Inflammatory macrophage (primary cell): ENCODE results near the gene NOS3.
A peak's percentile ranks its signal among the peaks of the same experiment; 100 is the strongest.

Source experiments
- DNase-seq, 2 donors: peaks; one replicate each; pipeline ENCODE4 v3.0.0-alpha.2; 2020 to 2022
- total RNA-seq, 18 experiments: gene quantifications; one replicate each; lab custom pipeline; 2026; ENCODE audit warnings: mixed read lengths in 6 of 18, inconsistent platforms in 2 of 18; lab: John Stamatoyannopoulos, UW

NOS3 gene
- total RNA-seq, result 0.11 to 1.6 (median 0.79) reads per million in 18 experiments

DNA sequence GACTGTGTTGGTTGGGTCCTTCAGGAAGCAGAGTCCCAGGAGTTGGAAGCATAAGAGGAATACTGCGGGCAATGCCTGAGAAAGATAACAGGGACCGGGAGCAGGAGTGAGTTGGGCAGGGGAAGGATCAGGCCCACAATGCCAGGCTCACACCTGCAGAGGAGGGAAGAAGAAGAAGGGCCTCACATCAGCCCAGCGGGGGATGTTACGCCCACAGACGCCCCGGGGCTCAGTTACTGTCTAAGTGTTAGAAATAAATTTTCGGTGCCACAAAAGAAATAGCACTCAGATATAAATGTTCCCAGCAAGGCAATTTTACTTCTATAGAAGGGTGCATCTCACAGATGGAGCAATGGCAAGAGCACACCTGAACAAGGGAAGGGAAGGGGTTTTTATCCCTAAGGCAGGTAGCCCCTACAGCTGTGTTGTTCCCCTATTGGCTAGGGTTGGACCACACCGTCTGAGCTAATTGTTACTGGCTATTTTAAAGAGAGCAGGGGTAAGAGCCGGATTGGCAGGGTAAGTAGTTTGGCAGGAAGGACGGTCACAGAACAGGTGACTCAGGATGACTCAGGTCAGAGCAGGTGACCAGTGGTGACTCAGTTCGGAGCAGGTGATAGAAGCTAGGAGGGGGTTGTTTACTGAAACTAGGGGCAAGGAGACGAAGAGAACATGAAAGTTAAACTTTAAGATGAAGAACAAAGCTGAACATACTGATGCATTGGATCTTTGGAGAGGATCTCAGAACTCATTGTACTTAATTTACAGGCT is at the start of gene NOS3:
NOS3 (plus strand) TSS at position 602 of the 771 bp plus-strand sequence. CDS start 2,787 bp downstream, outside the sequence.
- DNase-seq, result no peak

DNA sequence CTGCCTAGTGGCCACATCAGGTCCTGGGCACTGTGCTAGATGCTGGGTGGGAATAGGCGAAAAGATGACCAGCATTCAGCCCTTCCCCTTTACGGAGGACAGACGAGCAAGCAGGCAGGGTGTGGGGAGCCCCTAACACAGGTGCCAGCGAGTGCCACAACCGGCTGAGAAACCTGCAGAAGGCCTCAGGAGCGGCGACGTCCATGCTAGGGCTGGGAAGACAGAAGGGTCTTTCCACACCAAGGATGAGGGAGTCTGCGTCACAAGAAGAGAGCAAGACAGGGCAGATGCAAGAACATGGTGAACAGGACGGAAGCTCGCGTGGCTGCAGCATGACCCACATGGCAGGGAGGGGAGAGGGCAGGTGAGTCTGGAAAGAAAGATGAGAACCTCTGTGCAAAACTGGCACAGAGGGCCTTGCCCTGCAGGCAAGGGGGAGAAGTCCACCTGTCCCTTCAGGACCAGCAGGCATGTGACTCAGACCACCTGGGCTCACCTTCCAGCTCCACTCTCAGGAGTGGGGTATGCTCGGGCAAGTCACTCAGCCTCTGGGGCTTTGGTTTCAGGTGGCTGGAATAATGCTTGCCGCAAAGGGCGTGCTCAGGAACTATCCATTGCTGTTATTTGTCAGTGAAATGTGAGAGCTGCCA is 49.3 kb upstream of the NOS3 start:
- no peak for DNase-seq

DNA sequence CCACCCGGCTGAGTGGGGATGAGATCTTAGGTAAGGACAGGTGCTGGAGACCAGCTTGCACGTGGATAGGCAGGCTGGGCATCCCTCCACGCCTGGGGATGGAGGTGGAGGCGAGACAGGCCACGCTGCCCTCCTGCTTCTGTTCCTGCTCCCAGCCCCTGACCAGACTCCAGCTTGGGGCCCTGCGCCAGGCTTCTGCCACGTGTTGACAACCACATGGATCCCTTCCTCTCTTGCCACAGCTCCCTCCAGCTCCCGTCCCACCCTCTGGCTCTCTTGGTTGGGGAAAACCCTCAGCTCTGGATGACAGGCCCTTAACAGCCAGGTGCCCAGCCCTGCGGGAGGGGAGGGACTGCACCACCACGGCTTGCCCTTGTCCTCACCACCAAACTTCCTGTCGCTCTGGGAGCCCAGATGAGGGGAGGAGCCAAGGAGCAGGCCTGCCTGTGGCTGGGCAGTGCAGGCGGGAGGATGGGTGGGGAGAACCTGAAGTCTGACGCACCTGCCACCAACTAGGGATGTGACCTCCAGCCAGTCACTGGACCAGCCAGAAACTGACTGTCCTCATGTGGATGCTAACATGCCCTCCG is 48.7 kb upstream of the NOS3 start:
- DNase-seq, result no peak

DNA sequence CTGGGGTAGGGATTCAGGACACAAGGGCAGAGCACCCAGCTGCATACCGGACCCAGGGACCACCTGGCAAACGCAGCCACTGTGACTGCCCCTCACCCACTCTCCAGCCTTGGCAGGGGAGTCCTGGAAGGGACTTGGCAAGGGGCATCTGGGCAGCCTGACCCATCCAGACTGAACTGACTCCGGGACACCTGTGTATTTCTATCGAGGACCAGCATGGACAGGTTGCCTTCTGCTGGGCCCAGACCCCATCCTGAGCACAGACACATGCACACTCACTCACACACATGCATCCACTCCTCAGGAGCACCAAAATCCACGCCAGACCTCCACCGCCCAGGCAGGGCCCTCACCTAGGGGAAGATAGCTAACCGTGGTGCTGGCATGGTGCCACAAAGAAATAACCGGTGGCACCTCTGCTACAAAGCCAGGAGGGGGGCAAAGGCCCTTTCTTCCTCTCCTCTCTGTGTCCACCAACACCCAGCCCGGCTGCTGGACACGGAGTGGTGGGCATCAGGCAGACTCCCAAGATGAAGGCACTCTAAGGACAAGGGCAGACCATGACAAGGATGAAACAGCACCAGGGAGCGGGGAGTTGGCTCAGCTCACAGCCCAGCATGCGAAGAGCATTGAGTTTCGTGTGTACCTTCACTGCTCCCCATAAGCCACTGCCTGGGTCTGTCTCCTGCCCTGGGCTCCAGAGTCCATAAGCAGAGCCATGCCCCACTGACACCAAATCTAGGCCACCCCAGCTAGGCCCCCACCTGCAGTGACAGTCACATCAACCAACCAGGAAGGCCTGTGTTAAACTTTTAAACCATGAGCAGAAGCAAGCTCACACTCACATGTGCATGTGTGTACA is 48.0 kb upstream of the NOS3 start:
- DNase-seq, result no peak

DNA sequence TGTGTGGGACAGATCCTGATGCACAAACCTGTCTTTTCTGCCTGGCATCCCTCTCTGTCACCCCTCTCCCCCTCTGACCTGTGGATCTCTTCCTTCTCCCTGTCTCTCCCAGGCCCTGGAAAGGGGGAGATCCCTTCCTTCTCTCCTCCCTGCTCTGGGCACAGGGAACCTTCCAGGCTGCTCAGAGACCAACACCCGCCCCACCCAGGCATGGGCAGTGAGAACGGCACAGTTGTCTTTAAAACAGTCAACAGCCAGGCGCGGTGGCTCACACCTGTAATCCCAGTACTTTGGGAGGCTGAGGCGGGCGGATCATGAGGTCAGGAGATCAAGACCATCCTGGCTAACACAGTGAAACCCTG is 47.4 kb upstream of the NOS3 start:
- no peak for DNase-seq

DNA sequence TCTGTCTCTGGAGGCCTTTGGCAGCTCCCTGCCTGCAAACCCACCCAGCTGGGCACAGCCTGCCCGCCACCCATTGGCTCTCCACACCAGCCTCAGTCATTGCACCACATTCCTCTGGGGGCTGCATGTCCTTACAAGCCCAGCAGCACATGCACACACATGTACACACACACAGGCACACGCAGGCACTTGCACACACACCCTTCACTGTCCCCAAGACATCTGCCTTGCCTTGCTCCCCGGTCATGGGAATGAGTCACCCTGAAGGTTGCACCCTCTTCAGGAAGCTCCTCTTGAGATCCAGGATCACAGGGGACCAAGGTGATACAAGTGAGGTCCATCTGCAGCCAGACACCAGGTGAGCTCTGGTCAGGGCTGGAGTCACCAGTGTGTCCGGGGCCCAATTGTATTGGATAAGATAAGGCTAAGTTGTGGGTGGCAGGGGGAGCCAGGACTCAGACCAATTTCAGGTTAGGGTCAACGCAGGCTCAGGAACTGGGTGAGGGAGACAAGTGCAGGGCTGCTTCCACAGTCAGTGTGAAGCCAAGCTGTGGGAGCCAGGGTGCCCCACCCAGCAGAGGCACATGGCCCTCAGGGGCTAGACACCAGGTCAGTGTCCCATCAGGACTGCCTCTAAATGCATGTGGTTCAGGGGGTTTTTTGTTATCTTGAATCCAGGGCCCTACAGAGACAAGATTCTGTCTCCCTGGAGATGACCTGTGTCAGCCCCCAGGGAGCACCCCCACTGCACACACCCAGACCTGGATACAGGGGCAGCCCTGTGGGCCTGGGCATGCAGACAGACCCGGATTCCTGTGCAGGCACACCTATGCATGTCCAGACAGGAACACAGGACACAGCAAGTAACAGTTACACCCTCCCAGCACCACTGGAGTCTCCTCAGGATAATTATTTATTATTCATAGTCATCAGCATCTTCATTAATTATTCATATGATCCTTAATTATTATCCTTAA is 46.5 kb upstream of the NOS3 start:
- no peak for DNase-seq

DNA sequence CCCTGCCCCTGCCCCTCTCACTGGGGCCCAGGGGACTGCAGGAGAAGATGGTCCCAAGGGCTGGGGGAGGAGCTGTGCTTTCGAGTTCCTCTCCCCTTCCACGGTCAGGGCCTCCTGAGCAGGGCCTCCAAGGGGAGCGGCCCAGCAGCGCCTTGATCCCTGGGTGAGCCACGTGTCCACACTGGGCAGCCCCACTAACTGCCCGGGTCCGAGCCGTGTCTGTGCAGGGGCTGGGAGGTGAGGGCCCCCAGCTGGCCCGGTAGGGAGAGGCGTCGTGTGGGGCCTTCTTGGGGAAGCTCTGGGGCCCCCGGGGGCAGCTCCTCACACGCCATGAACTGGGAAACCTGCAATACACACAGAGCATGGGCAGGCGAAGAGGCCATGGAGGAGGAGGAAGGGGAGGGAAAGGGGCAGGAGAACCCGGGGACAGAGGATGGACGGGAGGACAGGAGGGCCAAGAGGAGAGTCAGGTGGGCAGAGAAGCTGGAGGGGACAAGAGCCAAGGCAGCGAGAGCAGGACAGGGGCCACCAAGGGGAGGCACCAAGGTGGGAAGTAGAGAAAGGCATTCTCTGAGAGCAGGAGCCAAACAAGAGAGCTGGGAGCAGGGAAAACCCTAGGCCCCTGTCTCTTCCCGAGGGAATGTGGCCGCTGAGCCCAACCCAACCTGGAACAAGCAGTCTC is 45.5 kb upstream of the NOS3 start:
- no peak for DNase-seq

DNA sequence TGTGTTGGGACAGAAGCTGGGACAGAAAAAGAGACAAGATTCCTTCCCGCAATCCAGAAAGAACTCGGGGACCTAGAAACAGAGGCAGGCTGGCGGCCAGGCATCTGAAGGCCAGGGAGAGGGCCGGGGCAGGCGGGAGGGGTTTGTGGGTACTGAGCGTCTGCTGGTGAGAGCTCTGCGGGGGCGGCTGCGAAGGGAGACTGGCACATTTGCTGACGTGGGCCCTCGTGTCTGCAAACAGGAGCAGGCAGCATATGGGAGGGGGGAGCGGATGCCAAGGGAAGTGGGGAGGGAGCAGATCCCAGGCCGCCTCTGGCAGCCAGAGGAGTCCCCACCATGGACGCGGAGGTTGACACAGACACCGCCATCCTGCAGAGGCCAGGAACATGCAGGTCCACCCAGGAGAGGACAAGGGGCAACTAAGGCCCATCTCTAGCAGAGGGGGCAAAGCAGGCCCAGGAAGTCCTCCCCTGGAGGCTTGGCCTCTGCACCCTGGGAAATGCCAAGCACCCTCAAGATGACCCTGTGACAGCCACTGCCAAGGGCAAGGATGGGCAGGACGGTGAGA is 44.9 kb upstream of the NOS3 start:
- no peak for DNase-seq

DNA sequence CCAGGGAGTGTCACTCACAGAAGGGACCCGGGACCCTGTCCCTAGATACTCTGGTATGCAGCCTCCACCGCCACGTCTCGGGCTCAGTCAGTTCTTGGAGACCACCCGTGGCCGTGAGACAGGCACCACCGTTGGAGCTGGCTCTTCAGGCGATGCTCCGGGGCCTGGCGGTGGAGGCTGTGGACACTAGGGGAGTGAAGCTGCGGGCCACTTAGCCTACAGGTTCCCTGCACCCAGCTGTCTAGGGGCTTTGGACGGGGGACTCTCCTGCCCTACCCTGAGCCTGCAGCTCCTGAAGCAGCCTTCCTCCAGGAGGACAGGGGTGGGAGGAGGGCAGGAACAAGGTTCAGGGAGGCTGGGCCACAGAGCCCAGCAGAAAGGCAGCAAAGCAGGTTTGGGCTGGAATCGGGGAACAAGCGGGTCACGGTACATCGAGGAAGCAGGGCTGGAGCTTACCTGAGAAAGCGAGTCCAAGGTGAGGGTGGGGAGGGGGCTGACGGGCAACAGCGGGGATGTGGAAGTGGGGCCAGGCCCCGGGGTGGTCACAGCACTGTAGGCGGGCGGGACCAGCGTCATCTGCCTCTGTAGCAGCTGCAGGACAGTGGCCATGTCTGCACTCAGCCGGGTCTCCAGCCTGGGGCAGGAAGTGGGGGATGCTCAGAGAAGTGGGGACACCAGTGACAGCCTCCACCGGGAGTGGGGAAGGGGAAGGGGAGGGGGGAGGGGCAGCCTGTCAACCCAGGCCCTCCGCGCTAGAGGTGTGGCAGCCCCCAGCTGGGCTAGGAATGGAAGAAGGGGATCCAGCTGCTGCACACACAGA is 44.2 kb upstream of the NOS3 start:
- no peak for DNase-seq

DNA sequence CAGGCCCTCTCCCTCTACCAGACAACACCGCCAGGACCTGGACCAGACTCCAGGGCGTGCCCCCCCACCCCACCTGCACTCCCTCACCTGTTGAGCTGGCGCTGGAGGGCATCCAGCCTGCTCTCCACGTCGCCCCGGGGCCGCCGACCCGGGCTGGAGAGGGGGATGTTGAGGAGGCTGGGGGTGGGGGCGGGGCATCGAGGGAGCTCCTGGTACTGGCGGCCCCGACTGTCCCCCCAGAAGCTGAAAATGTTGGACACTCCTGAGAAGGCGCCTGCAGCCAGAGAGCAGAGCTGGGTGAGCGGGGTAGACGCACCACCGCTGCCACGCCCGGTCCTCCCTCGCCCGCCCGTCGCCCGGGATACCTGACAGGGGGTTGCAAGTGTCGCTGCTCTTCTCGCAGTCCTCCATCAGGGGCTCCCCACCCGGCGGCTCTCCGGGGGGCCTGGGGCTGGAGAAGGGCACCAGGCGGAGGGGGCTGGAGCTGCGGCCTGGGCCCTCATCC is 43.5 kb upstream of the NOS3 start:
- DNase-seq, result no peak

DNA sequence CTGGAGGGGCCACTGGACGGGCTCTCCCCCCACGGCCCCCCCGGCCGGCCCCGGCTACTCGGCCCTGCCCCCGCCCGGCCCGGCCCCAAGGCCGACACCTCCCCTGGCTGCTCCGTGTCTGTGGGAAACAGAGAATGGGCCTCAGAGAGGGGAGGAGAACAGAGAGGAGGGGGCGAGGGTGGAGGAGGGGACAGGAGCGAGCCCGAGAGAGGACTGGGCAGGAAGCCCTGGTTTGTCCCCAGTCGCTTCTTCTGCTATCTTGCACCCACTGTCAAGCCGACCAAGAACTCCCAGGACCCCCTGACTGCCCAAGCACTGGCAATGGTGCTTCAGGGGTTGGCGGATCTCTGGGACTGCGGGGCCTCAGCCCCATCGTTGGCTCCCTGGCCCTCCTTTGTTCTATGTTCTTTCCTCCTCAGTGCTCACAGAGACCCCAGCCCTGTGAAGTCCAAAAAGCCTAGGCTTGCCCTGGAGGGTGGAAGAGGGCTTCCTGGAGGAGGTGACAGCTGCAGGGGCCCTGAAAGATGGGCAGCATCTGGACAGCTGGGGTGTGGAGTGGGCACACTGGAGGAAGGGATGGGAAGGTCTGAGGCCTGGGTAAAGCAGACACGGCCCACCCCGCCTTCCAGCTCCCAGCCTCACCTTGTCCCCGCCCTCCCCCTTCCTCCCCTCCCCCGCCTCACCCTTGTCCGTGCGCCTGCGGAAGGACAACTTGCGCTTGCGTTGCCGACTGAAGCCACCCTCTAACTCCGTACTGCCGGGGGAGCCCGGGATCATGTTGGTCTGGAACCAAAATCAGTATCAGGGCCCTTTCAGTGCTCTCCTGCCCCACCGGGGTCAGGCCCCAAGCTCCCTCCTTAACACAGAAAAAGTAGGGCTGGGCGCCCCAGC is 42.8 kb upstream of the NOS3 start:
- DNase-seq, result no peak

DNA sequence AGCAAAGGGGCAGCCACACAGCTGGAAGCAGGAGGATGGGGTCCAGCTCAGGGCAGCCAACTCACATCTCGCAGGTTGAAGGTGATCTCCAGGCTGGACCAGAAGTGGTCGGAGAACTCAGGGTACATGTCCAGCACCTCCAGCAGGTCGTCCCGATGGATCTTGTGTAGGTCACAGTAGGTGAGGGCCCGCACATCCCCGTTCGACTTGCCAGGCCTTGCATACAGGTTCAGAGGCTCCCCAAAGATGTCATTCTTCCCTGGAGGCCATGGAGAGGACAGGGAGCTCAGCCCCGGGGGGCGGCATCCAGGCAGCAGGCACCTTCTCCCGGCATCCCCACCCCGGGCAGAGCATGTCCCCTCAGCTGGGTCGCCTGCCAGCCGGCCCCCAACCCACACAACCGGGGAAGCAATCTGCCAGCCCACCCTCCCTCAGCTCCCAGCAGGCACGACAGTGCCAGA is 42.0 kb upstream of the NOS3 start:
- DNase-seq, result no peak

DNA sequence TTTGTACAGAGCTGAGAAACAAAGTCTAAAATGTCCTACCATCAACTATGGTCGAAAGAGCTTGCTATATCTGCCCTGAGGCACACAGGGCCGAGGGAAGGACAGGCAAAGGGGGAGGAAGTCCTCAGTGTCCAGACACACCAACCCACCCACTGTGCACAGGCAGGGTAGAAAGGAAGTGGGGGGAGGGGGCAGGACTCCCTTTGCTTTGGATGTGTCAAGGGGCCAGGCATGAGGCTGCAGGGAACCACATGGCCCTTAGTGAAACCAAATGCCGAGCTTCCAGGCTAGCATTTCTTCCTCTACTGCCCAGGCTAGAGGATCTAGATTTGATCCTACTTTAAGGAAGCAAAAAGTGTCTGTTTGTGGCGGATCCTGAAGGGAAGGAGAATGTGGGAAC is 41.3 kb upstream of the NOS3 start:
- peak; percentile 42 to 65 for DNase-seq

DNA sequence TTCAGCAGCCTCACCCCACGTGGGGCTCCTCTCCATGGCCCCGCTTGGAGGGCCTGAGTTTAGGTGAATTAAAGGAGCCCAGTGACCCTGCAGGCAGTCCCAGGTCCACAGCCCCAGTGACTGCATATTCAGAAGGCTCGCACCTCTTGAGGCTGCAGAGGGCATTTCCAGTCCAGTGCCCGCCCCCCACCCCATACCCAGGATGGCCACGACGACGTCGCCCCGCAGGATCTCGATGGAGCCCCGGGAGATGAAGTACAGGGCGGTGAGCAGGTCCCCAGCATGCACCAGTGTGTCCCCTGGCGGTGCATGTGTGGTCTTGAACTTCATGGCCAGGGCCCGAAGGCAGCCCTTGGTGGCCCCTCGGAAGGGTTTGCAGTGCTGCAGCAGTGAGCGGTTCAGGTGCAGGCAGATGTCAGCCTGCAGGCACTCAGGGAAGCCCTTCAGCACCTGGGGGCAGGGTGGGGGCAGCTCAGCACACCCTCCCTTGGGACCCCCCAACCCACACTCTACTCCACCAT is 40.8 kb upstream of the NOS3 start:
- no peak for DNase-seq

DNA sequence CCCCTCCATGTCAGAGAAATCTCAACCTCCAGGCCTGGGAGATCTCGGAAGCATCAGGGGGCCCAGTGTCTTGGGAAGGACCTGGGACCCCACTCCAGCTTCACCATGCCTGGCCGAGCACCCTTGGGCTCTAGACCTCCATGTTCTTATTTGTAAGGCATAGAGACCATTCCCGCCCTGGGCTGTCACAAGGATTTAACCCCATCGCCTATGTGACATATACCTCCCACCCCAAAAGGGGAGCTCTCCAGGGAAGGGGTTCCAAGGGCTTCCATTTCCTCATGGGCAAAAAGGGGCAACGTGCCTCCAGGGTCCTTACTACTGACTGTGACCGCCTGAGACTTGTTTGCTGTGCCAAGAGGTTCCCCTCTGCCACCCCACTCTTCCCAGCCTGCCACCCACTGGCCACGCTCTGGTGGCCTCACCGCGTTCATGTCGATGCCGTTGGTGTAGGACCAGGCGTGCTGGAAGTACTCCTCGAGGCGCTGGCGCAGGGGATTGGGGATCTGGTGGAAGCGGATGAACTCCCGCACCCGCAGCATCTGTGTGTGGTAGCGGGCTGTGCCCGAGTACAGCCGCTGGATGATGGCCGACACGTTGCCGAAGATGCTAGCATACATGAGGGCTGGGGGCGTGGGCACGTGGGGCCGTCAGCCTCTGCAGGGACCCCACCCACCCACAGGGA is 40.2 kb upstream of the NOS3 start:
- DNase-seq, result no peak

DNA sequence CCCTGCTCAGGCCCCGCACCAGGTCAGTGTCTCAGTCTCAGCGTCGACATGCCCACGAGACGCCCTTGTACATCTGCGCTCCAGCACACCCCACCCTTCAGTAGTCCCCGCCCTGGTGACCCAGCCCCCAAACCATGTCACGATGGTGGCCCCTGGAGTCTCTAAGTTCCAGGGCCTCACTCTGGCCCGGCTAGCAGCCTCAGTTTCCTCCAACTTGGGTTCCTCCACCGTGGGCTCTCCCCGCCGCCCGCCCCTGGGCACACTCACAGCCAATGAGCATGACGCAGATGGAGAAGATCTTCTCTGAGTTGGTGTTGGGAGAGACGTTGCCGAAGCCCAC is 39.7 kb upstream of the NOS3 start:
- no peak for DNase-seq

DNA sequence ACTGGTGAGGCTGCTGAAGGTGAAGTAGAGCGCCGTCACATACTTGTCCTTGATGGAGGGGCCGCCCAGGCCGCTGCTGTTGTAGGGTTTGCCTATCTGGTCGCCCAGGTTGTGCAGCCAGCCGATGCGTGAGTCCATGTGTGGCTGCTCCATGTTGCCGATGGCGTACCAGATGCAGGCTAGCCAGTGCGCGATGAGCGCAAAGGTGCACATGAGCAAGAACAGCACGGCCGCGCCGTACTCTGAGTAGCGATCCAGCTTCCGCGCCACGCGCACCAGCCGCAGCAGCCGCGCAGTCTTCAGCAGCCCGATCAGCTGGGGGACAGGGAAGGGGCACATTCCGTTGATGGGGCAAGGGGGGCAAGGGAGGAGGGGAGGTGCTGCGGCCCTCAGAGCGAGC is 39.3 kb upstream of the NOS3 start:
- DNase-seq, result no peak
